ENCODE data around the gene GPATCH2.
"Not testable (repeated sequence)": the region's sequence is repeated elsewhere in the genome, so short reads cannot be mapped to it uniquely, and the experiment has no call there.

DNA sequence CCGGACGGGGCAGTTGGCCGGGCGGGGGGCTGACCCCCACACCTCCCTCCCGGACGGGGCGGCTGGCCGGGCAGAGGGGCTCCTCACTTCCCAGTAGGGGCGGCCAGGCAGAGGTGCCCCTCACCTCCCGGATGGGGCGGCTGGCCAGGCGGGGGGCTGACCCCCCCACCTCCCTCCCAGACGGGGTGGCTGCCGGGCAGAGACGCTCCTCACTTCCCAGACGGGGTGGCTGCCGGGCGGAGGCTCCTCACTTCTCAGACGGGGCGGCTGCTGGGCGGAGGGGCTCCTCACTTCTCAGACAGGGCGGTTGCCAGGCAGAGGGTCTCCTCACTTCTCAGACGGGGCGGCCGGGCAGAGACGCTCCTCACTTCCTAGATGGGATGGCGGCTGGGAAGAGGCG lies 107.0 kb downstream of the GPATCH2 start:
- TF ChIP-seq, protein P1, sequence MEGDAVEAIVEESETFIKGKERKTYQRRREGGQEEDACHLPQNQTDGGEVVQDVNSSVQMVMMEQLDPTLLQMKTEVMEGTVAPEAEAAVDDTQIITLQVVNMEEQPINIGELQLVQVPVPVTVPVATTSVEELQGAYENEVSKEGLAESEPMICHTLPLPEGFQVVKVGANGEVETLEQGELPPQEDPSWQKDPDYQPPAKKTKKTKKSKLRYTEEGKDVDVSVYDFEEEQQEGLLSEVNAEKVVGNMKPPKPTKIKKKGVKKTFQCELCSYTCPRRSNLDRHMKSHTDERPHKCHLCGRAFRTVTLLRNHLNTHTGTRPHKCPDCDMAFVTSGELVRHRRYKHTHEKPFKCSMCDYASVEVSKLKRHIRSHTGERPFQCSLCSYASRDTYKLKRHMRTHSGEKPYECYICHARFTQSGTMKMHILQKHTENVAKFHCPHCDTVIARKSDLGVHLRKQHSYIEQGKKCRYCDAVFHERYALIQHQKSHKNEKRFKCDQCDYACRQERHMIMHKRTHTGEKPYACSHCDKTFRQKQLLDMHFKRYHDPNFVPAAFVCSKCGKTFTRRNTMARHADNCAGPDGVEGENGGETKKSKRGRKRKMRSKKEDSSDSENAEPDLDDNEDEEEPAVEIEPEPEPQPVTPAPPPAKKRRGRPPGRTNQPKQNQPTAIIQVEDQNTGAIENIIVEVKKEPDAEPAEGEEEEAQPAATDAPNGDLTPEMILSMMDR (IDR thresholded peaks at IDR 0.05) = not testable (repeated sequence)
- not testable (repeated sequence) for TF ChIP-seq EZH2phosphoT487 (IDR thresholded peaks at IDR 0.05)
